Dendritic cell treated with granulocyte-macrophage colony-stimulating factor and Interleukin-4, amounts not matched to agents 40 ng/mL and 50 ng/mL, for 4 days (primary cell): Measurements from ENCODE around the gene HOXC12.

Experiments used
- H3K27ac Mint-ChIP-seq: one replicate; pipeline ENCODE4 v1.8.0; 2022; ENCODE audit warnings: mild to moderate bottlenecking, mixed read lengths
- H3K27me3 Mint-ChIP-seq: one replicate; pipeline ENCODE4 v1.8.0; 2022; ENCODE audit warnings: mild to moderate bottlenecking, mixed read lengths
- H3K36me3 Mint-ChIP-seq: one replicate; pipeline ENCODE4 v1.8.0; 2022; ENCODE audit warnings: low read depth, mixed read lengths
- H3K4me1 Mint-ChIP-seq: one replicate; pipeline ENCODE4 v1.8.0; 2022; ENCODE audit warnings: low read depth, mixed read lengths
- H3K4me3 Mint-ChIP-seq: one replicate; pipeline ENCODE4 v1.8.0; 2022; ENCODE audit warnings: mild to moderate bottlenecking, moderate library complexity, mixed read lengths
- H3K9me3 Mint-ChIP-seq: one replicate; pipeline ENCODE4 v1.8.0; 2022; ENCODE audit warnings: mixed read lengths
- intact Hi-C: fragments of 100-400 bp; cut with micrococcal nuclease; formaldehyde crosslinking; loops from one replicate; pipeline ENCODE4 v1.15.0; 2022

HOXC12 gene

GRCh38 chr12:53954694-53955035 is at the start of gene HOXC12:
Gene HOXC12, plus strand, starts transcription at chr12:53954903. Its CDS starts 27 bp downstream, at chr12:53954930.
- no peak within 1 kb of the TSS for H3K27ac Mint-ChIP-seq
- no peak within 1 kb of the TSS for H3K4me3 Mint-ChIP-seq
- peaks cover 96% of the 10 kb centered on the region for H3K27me3 Mint-ChIP-seq
- H3K4me1 Mint-ChIP-seq = peaks cover 14% of the 10 kb centered on the region
- intact Hi-C loops = no loop called here
- no peaks in the 10 kb centered on the region for H3K36me3 Mint-ChIP-seq
- no peaks in the 10 kb centered on the region for H3K9me3 Mint-ChIP-seq

GRCh38 chr12:53907103-53907502 is 47.6 kb upstream of the HOXC12 start:
- Mint-ChIP-seq H3K27me3 (peaks cover 28% of the 10 kb centered on the region), H3K4me1 (no peaks in the 10 kb centered on the region), H3K27ac (no peak overlapping the region), H3K4me3 (no peak overlapping the region), H3K9me3 (no peaks in the 10 kb centered on the region), H3K36me3 (no peaks in the 10 kb centered on the region)
- intact Hi-C loops = no loop called here

- H3K9me3 Mint-ChIP-seq = no peaks in the 10 kb centered on the region
- H3K4me3 Mint-ChIP-seq = no peak overlapping the region
- H3K4me1 Mint-ChIP-seq = no peaks in the 10 kb centered on the region
- intact Hi-C loops = no loop called here
- peaks cover 65% of the 10 kb centered on the region for H3K27me3 Mint-ChIP-seq
- H3K27ac Mint-ChIP-seq = no peak overlapping the region
- no peaks in the 10 kb centered on the region for H3K36me3 Mint-ChIP-seq
Observed at GRCh38 chr12:53916788-53917655, 37.7 kb upstream of the HOXC12 start.

GRCh38 chr12:53924521-53925405 is 29.9 kb upstream of the HOXC12 start:
- no peaks in the 10 kb centered on the region for H3K9me3 Mint-ChIP-seq
- no peaks in the 10 kb centered on the region for H3K36me3 Mint-ChIP-seq
- no peaks in the 10 kb centered on the region for H3K4me1 Mint-ChIP-seq
- H3K27ac Mint-ChIP-seq = no peak overlapping the region
- intact Hi-C loops = no loop called here
- peaks cover 85% of the 10 kb centered on the region for H3K27me3 Mint-ChIP-seq
- H3K4me3 Mint-ChIP-seq = no peak overlapping the region

GRCh38 chr12:53927220-53928029 is 27.3 kb upstream of the HOXC12 start:
- Mint-ChIP-seq H3K4me1 (no peaks in the 10 kb centered on the region), H3K9me3 (no peaks in the 10 kb centered on the region), H3K27ac (no peak overlapping the region), H3K36me3 (no peaks in the 10 kb centered on the region), H3K27me3 (peaks cover 91% of the 10 kb centered on the region), H3K4me3 (no peak overlapping the region)
- intact Hi-C loops = no loop called here

GRCh38 chr12:53928054-53928835 is 26.5 kb upstream of the HOXC12 start:
- peaks cover 95% of the 10 kb centered on the region for H3K27me3 Mint-ChIP-seq
- no peak overlapping the region for H3K27ac Mint-ChIP-seq
- H3K9me3 Mint-ChIP-seq = no peaks in the 10 kb centered on the region
- intact Hi-C loops = no loop called here
- no peaks in the 10 kb centered on the region for H3K36me3 Mint-ChIP-seq
- no peaks in the 10 kb centered on the region for H3K4me1 Mint-ChIP-seq
- H3K4me3 Mint-ChIP-seq = no peak overlapping the region

GRCh38 chr12:53929527-53929926 is 25.2 kb upstream of the HOXC12 start:
- Mint-ChIP-seq H3K27ac (no peak overlapping the region), H3K36me3 (no peaks in the 10 kb centered on the region), H3K9me3 (no peaks in the 10 kb centered on the region), H3K27me3 (peaks cover 95% of the 10 kb centered on the region), H3K4me1 (no peaks in the 10 kb centered on the region), H3K4me3 (no peak overlapping the region)
- intact Hi-C loops = no loop called here

- H3K36me3 Mint-ChIP-seq = no peaks in the 10 kb centered on the region
- H3K4me1 Mint-ChIP-seq = no peaks in the 10 kb centered on the region
- no peak overlapping the region for H3K4me3 Mint-ChIP-seq
- H3K9me3 Mint-ChIP-seq = no peaks in the 10 kb centered on the region
- intact Hi-C loops = no loop called here
- H3K27me3 Mint-ChIP-seq = peaks cover 95% of the 10 kb centered on the region
- H3K27ac Mint-ChIP-seq = no peak overlapping the region
Observed at GRCh38 chr12:53930591-53931255, 24.0 kb upstream of the HOXC12 start.

- no peak overlapping the region for H3K4me3 Mint-ChIP-seq
- no peaks in the 10 kb centered on the region for H3K9me3 Mint-ChIP-seq
- H3K36me3 Mint-ChIP-seq = no peaks in the 10 kb centered on the region
- no peaks in the 10 kb centered on the region for H3K4me1 Mint-ChIP-seq
- peaks cover 95% of the 10 kb centered on the region for H3K27me3 Mint-ChIP-seq
- intact Hi-C loops = no loop called here
- no peak overlapping the region for H3K27ac Mint-ChIP-seq
Observed at GRCh38 chr12:53931844-53932581, 22.7 kb upstream of the HOXC12 start.

GRCh38 chr12:53932915-53933314 is 21.8 kb upstream of the HOXC12 start:
- no peaks in the 10 kb centered on the region for H3K4me1 Mint-ChIP-seq
- H3K27ac Mint-ChIP-seq = no peak overlapping the region
- H3K27me3 Mint-ChIP-seq = peaks cover 95% of the 10 kb centered on the region
- intact Hi-C loops = no loop called here
- H3K36me3 Mint-ChIP-seq = no peaks in the 10 kb centered on the region
- H3K4me3 Mint-ChIP-seq = no peak overlapping the region
- no peaks in the 10 kb centered on the region for H3K9me3 Mint-ChIP-seq

GRCh38 chr12:53935383-53936341 is 19.0 kb upstream of the HOXC12 start:
- no peak overlapping the region for H3K4me3 Mint-ChIP-seq
- H3K27me3 Mint-ChIP-seq = peaks cover 94% of the 10 kb centered on the region
- H3K27ac Mint-ChIP-seq = no peak overlapping the region
- H3K4me1 Mint-ChIP-seq = no peaks in the 10 kb centered on the region
- intact Hi-C loops = no loop called here
- H3K9me3 Mint-ChIP-seq = no peaks in the 10 kb centered on the region
- H3K36me3 Mint-ChIP-seq = no peaks in the 10 kb centered on the region
